Posterior cingulate gyrus (tissue), 11 donors: Measurements from ENCODE around the gene SPART.
"Not testable (repeated sequence)": the region's sequence is repeated elsewhere in the genome, so short reads cannot be mapped to it uniquely, and the experiment has no call there.

Experiments
- DNase-seq, 10 donors: peaks; one replicate each; pipeline versions ENCODE4 v3.0.0 to v3.0.0-alpha.2; 2020 to 2021; ENCODE audit warnings: mixed read lengths in 3 of 10
- intact Hi-C: fragments of 100-400 bp; cut with DNase I; formaldehyde crosslinking; loops from one replicate; pipeline ENCODE4 v1.15.1; 2023

The SPART gene

GRCh38 chr13:36323951-36324566, 22.1 kb downstream of the SPART start:
- no peak for DNase-seq
- intact Hi-C loops, result no loop called here

DNA sequence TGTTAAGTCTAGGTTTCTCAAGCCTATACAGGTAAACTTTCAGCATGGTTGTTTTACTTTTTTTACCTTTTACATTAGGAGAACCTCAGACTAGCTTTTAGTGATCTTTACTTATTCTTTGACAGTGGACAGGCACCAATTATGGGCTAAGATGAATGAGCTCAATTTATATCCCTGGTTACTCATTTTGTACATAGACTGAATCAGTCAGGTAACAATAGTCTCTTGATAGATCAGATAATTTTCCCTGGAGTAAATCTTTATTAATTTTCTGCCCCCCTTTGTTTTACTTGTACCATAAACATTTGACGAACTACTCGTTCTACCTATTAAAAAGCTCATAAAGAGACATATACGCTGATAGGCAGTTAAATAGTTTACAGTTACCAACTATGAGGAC, 22.8 kb downstream of the SPART start:
- intact Hi-C loops, result no loop called here
- no peak for DNase-seq

- DNase-seq, intact Hi-C loops: not testable (repeated sequence)
Measured at GRCh38 chr13:36319793-36320192, 26.4 kb downstream of the SPART start.

DNA sequence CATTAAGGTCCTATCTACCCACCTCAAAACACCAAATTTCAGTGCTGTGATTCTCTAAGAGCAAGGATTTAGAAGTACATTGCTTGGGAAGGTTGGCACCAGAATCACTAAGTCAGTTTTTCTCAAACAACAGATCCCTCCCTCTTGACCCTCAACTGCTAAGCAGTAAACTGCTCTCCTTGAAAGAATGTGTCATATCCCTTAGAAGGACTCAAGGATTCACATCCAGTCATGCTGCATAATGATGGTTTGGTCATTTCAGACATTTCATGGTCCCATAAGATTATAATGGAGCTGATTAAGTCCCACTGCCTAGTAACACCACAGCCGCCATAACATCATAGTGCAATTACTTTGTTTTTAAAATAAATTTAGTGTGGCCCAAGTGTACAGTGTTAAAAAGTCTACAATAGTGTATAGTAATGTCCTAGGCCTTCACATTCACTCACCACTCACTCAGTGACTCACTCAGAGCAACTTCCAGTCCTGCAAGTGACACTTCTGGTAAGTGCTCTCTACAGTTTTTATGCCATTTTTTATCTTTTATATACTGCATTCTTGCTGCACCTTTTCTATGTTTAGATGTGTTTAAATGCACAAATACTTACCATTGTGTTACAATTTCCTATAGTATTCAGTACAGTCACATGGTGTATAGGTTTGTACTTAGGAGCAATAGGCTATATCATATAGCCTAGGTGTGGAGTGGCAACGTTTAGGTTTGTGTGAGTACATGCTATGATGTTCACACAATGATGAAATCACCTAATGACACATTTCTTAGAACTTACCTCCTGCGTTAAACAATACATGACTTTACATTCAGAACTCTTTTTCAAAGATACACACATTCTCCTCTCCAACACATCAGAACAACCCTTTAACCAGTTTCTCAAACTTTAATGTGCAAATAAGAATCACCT, 32.9 kb downstream of the SPART start:
- intact Hi-C loops, result no loop called here
- no peak for DNase-seq

DNA sequence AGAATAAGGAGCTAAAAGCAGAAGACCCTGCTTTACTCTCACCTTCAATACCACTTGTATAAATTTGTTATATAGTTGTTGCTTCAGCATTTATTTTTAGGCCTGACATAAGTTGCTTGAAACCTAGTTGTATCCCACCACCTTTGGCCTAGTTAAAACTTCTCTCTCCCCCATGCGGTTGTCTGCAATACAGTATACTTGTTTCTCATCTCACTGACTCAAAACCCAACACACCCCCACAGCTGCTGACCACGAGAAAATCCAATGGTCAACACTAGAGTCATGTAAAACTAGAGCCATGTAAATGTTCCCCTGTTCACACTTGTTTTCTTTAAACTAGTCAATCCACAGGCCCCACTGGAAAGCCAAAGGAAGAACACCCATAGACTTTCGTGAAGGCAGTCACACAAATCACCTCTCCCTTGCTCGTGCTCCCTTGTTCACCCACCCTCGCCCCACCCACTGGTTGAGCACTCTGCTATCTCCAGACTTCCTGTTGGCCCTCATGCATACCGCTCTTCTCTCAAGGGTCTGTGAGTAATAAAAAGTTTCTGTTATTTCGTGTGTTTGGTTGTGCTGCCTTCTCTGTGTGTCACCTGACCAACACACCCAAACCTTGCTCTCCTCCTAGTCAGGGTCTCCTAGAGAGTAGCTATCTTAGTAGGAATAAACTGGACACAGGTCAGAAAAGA, 35.6 kb downstream of the SPART start:
- no peak for DNase-seq
- intact Hi-C loops, result no loop called here

DNA sequence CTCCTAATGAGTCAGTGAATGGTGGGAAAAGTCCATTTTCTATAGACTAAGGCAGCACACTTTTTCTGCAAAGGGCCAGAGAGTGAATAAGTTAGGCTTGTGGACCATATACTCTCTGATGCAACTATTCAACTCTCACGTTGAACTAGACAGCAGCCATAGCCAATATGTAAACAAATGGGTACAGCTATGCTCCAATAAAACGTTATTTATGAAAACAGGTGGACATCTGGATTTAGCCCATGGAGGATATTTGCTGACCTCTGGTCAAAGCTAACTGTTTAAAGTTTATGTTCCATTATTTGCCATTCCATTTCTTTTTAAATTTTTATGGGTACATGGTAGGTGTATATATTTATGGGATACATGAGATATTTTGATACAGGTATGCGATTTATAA, 43.9 kb downstream of the SPART start:
- intact Hi-C loops, result no loop called here
- DNase-seq, result no peak

GRCh38 chr13:36299469-36299868, 46.7 kb downstream of the SPART start:
- intact Hi-C loops, DNase-seq: not testable (repeated sequence)

DNA sequence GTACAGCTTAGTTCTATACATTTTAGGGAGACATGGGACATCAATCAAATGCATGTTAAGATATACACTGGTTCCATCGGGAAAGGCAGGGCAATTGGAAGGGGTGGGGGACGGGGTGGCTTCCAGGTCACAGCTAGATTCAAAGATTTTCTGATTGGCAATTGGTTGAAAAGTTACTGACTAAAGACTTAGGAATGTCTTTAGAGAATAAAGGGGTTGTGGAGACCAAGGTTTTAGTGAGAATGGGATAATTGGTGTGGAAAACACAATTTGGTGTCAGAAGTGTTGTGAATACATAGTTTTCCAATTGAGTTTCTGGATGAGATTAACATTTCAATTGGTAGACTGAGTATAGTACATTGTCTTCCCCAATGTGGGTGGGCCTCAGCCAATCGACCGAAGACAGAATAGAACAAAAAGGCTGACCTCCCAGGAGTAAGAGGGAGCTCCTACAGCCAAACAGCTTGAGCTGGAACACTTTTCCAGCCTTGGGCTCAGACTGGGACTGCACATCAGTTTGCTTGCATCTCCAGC, 47.6 kb downstream of the SPART start:
- intact Hi-C loops, result no loop called here
- peak in 1 of 10 donors; percentile 50 for DNase-seq

- DNase-seq, result peak; percentile 51 to 95 (median 70)
- intact Hi-C loops, result no loop called here
Measured at GRCh38 chr13:36297366-36298338, 48.5 kb downstream of the SPART start, which contains the start of gene CCDC169. Gene CCDC169, minus strand, starts transcription at chr13:36297814. Its CDS starts 95 bp downstream, at chr13:36297719.

GRCh38 chr13:36294096-36294495, 52.1 kb downstream of the SPART start:
- DNase-seq, result no peak

GRCh38 chr13:36293497-36293896, 52.7 kb downstream of the SPART start:
- intact Hi-C loops, result no loop called here
- DNase-seq, result no peak

More at GRCh38 chr13:36294096-36294495, 52.1 kb downstream of the SPART start:
- intact Hi-C loops, result no loop called here

GRCh38 chr13:36288794-36289391, 57.3 kb downstream of the SPART start:
- no peak for DNase-seq

DNA sequence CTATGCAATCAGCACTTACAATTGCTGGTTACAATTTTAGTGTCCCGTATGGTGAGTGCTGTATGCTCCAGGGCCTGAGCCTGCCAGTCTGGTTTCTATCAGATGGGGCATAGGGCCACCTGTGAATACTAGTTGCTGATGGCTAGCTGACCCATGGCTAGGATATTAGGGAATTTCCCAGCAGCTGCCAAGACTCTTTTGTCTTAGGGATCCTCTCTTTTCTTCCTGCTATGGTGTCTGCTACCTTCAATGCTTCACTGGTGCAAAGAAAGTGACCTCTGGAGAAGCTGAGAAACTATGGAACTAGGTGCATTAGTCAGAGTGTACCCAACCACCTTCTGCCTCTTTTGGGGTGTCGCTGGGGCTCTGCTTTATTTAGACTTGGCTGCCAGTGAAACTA, 60.2 kb downstream of the SPART start:
- intact Hi-C loops, result no loop called here

More at GRCh38 chr13:36288794-36289391, 57.3 kb downstream of the SPART start:
- intact Hi-C loops, result no loop called here

GRCh38 chr13:36282821-36283432, 63.3 kb downstream of the SPART start:
- intact Hi-C loops, result loop anchor here (2.0 to 5.0 kb wide), 2 partner anchors 114 to 454 kb away; no protein-coding TSS in a partner anchor
- no peak for DNase-seq

More for the DNA sequence above, 60.2 kb downstream of the SPART start:
- DNase-seq, result no peak

GRCh38 chr13:36275190-36276002, 70.8 kb downstream of the SPART start:
- peak in 1 of 10 donors; percentile 9 for DNase-seq
- intact Hi-C loops, result loop anchor here (1.0 kb wide), 1 partner anchor 297 kb away; no protein-coding TSS in a partner anchor

GRCh38 chr13:36273431-36273830, 72.8 kb downstream of the SPART start:
- intact Hi-C loops, result no loop called here
- no peak for DNase-seq

GRCh38 chr13:36261976-36262375, 84.2 kb downstream of the SPART start:
- DNase-seq, result no peak
- intact Hi-C loops, result no loop called here

GRCh38 chr13:36261011-36261410, 85.2 kb downstream of the SPART start:
- intact Hi-C loops, result no loop called here
- DNase-seq, result no peak
